Prostate gland (tissue), 2 donors: ENCODE measurements around the gene FBXL13. TPM values are rescaled to one million over a fixed set of nuclear protein-coding genes. Genes with fewer than 3 reads are reported as not detected.
"Not testable (repeated sequence)": the region's sequence is repeated elsewhere in the genome, so short reads cannot be mapped to it uniquely, and the experiment has no call there.

Experiments
- DNase-seq: peaks from one replicate; pipeline ENCODE4 v3.0.0-alpha.2; 2019; ENCODE audit warnings: low spot score
- H3K27ac ChIP-seq, 2 donors: fragments of 200-600 bp; sonication (generic); 2 replicates each; pipeline ENCODE4 v1.5.1; 2017 to 2019
- H3K27me3 ChIP-seq: fragments of 200-600 bp; sonication (generic); replicated peaks from 2 replicates; pipeline ENCODE4 v1.5.1; 2019; ENCODE audit not compliant: insufficient read depth
- H3K36me3 ChIP-seq, 2 donors: fragments of 200-600 bp; sonication (generic); 1 replicate in 1 of 2; 2 replicates in 1 of 2; pipeline versions ENCODE4 v1.5.1 to v1.8.1; 2017 to 2019
- H3K4me1 ChIP-seq: fragments of 200-600 bp; sonication (generic); replicated peaks from 2 replicates; pipeline ENCODE4 v1.5.1; 2019
- H3K4me3 ChIP-seq, 2 donors: fragments of 200-600 bp; sonication (generic); 2 replicates each; pipeline ENCODE4 v1.5.1; 2017 to 2019
- H3K9me3 ChIP-seq: fragments of 200-600 bp; sonication (generic); 2 replicates; pipeline ENCODE4 v1.5.1; 2017
- CTCF ChIP-seq, 4 experiments: fragments of 200-600 bp in 2 of 4; fragments of 450-650 bp in 2 of 4; sonication (generic) in 2 of 4; IDR thresholded peaks; 1 replicate in 3 of 4; 2 replicates in 1 of 4; pipeline ENCODE4 v1.5.1; 2016 to 2019; ENCODE audit warnings: antibody characterized with exemption in 4 of 4, mild to moderate bottlenecking in 2 of 4, moderate library complexity in 2 of 4
- POLR2A ChIP-seq: fragments of 450-650 bp; IDR thresholded peaks from one replicate; pipeline ENCODE4 v1.6.1; 2016; ENCODE audit warnings: antibody characterized with exemption, mild to moderate bottlenecking
- POLR2AphosphoS5 ChIP-seq: sonication (generic); formaldehyde crosslinking; IDR thresholded peaks from one replicate; pipeline ENCODE4 v1.6.1; 2017; ENCODE audit warnings: antibody characterized with exemption
- WGBS: methylation state at CpG from one replicate; pipeline ENCODE4 v1.1.5; 2018; 5-methylcytosine and 5-hydroxymethylcytosine counted together
- intact Hi-C: fragments of 100-400 bp; cut with DNase I; formaldehyde crosslinking; loops from one replicate; pipeline ENCODE4 v1.14.2; 2022
- total RNA-seq, 2 donors: library from RNA; depleted of rRNA; stranded (reverse); fragments of >200 nt; gene quantifications; one replicate each; pipeline ENCODE4 v1.1.0, GENCODE V29; 2016

The FBXL13 gene
- total RNA-seq, 2 donors from 2014 or later = 2.6 to 5.4 TPM

DNA sequence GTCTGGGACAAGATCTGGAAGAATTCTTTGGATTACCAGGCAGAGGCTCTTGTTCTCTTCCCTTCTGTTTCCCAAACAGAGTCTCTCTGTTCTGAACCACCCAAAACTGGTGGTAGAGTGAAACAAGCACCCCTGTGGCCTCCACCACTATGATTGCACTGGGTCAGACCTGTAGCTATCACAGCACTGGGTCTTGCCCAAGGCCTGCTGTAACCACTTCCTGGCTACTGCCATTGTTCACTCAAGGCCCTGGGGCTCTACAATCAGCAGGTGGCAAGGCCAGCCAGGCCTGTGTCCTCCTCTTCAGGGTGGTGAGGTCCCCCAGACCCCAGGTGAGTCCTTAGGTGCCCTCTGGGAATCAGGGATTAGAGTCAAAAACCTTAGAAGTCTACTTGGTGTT, 165.9 kb downstream of the FBXL13 start:
- no peak for DNase-seq
- Histone ChIP-seq H3K27me3 (no peaks in the 10 kb centered on the region), H3K4me1 (no peaks in the 10 kb centered on the region), H3K36me3 (no peaks in the 10 kb centered on the region), H3K4me3 (no peak overlapping the region), H3K27ac (no peak overlapping the region), H3K9me3 (no peaks in the 10 kb centered on the region)
- intact Hi-C loops = no loop called here
- TF ChIP-seq POLR2A (no peak), POLR2AphosphoS5 (no peak), CTCF (IDR thresholded peaks at IDR 0.05) (no peak)

DNA sequence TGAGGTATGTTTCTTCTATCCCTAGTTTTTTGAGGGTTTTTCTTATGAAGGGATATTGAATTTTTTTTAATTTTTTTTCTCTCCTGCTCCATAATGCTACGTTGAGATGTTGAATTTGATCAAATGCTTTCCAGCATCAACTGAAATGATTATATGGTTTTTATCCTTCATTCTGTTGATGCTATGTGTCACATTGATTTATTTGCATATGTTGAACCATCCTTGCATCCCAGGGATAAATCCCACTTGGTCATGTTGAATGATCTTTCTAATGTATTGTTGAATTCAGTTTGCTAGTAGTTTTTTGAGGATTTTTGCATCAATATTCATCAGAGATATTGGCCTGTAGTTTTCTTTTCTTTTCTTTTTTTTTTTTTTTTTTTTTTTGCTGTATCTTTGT, 171.0 kb downstream of the FBXL13 start:
- intact Hi-C loops, H3K4me1 ChIP-seq, H3K27me3 ChIP-seq, H3K9me3 ChIP-seq, H3K36me3 ChIP-seq, H3K4me3 ChIP-seq, DNase-seq, H3K27ac ChIP-seq: not testable (repeated sequence)
- 84% methylated on average over 1 of the region's 1 CpG for WGBS

DNA sequence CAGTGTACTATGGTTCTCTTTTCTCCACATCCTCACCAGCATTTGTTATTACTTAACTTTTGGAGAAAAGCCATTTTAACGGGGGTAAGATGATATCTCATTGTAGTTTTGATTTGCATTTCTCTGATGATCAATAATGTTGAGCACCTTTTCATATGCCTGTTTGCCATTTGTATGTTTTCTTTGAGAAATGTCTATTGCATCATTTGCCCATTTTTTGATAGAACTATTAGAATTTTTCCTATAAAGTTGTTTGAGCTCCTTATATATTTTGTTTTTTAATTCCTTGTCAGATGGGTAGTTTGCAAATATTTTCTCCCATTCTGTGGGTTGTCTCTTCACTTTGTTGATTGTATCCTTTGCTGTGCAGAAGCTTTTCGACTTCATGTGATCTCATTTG, 172.5 kb downstream of the FBXL13 start:
- WGBS = 87% methylated on average over 2 of the region's 2 CpGs
- H3K4me1 ChIP-seq, H3K27ac ChIP-seq, H3K9me3 ChIP-seq, H3K36me3 ChIP-seq, H3K4me3 ChIP-seq, intact Hi-C loops, H3K27me3 ChIP-seq, DNase-seq: not testable (repeated sequence)

- no peak for TF ChIP-seq POLR2AphosphoS5
- TF ChIP-seq POLR2A = no peak
- TF ChIP-seq CTCF (IDR thresholded peaks at IDR 0.05) = no peak
- Histone ChIP-seq H3K36me3 (no peaks in the 10 kb centered on the region), H3K27me3 (no peaks in the 10 kb centered on the region), H3K4me1 (no peaks in the 10 kb centered on the region), H3K27ac (no peak overlapping the region), H3K4me3 (no peak overlapping the region), H3K9me3 (no peaks in the 10 kb centered on the region)
- no peak for DNase-seq
- 81% methylated on average over 5 of the region's 5 CpGs for WGBS
- intact Hi-C loops = no loop called here
Observed at GRCh38 chr7:102898532-102898859, 176.1 kb downstream of the FBXL13 start.

DNA sequence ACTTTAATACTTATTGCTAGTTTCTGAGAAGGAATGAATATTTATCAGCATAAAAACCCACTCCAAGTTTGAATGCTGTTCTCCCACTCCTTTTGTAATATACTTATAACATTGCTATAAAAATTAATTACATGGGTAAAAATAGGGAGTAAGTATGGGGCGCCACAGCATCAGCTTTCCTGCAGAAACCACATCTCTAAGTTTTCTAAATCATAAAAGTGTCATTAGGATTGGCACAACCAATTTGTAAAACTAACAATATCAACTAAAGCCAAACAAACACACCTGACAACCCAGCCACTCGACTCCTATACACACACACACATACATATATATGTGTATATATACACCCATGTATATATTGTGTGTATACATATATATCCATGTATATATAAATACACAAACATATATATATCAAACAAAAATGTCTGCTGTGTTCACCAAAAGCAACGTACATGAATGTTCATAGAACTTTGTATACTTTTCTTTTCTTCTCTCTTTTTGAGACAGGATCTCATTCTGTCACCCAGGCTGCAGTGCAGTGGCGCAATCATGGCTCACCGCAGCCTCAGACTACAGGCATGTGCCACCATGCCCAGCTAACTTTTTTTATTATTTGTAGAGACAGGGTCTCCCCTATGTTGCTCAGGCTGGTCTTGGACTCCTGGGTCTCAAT, 176.6 kb downstream of the FBXL13 start:
- TF ChIP-seq POLR2AphosphoS5 = no peak
- no peak for TF ChIP-seq POLR2A
- no peak for TF ChIP-seq CTCF (IDR thresholded peaks at IDR 0.05)
- Histone ChIP-seq H3K4me3 (no peak overlapping the region), H3K27ac (no peak overlapping the region), H3K27me3 (no peaks in the 10 kb centered on the region), H3K9me3 (no peaks in the 10 kb centered on the region), H3K4me1 (no peaks in the 10 kb centered on the region), H3K36me3 (no peaks in the 10 kb centered on the region)
- no peak for DNase-seq
- intact Hi-C loops = no loop called here
- WGBS = 59% methylated on average over 5 of the region's 5 CpGs

GRCh38 chr7:102897211-102897631, 177.4 kb downstream of the FBXL13 start:
- DNase-seq = no peak
- WGBS = 7% methylated on average over 2 of the region's 2 CpGs
- no peaks in the 10 kb centered on the region for H3K27me3 ChIP-seq
- H3K4me3 ChIP-seq = no peak overlapping the region
- H3K36me3 ChIP-seq = no peaks in the 10 kb centered on the region
- H3K9me3 ChIP-seq = no peaks in the 10 kb centered on the region
- no peak overlapping the region for H3K27ac ChIP-seq
- intact Hi-C loops = no loop called here
- H3K4me1 ChIP-seq = no peaks in the 10 kb centered on the region
- TF ChIP-seq POLR2AphosphoS5 = no peak
- TF ChIP-seq CTCF (IDR thresholded peaks at IDR 0.05) = no peak
- TF ChIP-seq POLR2A = no peak
